ENCODE data around the gene COX10.

Gene COX10

GRCh38 chr17:14203388-14203787 lies 134.1 kb downstream of the COX10 start:
- H3K36me3 ChIP-seq (replicated peaks) = no peaks in the 10 kb centered on the region
- H3K27me3 ChIP-seq (replicated peaks) = no peaks in the 10 kb centered on the region
- in situ Hi-C loops (cut with HindIII; ENCODE audit: low pct_ligation_motif_present, low sequenced_read_pairs) = no loop called here
- H3K4me3 ChIP-seq (ENCODE audit: low read depth, low read length) = no peak overlapping the region
- TF ChIP-seq, protein P1, sequence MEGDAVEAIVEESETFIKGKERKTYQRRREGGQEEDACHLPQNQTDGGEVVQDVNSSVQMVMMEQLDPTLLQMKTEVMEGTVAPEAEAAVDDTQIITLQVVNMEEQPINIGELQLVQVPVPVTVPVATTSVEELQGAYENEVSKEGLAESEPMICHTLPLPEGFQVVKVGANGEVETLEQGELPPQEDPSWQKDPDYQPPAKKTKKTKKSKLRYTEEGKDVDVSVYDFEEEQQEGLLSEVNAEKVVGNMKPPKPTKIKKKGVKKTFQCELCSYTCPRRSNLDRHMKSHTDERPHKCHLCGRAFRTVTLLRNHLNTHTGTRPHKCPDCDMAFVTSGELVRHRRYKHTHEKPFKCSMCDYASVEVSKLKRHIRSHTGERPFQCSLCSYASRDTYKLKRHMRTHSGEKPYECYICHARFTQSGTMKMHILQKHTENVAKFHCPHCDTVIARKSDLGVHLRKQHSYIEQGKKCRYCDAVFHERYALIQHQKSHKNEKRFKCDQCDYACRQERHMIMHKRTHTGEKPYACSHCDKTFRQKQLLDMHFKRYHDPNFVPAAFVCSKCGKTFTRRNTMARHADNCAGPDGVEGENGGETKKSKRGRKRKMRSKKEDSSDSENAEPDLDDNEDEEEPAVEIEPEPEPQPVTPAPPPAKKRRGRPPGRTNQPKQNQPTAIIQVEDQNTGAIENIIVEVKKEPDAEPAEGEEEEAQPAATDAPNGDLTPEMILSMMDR (IDR thresholded peaks at IDR 0.05; ENCODE audit: low read depth, low read length, missing control alignments) = peak; percentile 53
- no peak overlapping the region for H3K27ac ChIP-seq
- no peak for DNase-seq

DNA sequence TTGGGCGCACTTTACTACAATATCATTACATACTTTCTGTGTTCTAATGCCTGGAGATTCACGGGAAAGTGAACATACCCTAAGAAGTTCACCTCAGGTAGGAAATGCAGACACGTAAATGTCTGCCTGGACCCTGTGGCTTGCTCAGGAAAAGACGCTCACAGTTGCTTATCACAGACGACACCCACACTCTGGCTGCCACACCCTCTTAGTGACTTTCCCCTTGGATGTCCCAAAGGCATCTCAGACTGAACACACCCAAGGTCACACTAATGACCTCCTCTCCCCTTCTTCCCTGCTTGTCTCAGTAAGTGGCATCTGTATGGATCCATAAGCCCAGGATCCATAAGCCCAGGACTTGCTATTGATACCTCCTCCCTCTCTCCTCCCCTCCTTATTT lies 134.8 kb downstream of the COX10 start:
- no peak for DNase-seq
- TF ChIP-seq, protein P1 (IDR thresholded peaks at IDR 0.05; ENCODE audit: low read depth, low read length, missing control alignments) = no peak
- no peaks in the 10 kb centered on the region for H3K27me3 ChIP-seq (replicated peaks)
- H3K27ac ChIP-seq = no peak overlapping the region
- in situ Hi-C loops (cut with HindIII; ENCODE audit: low pct_ligation_motif_present, low sequenced_read_pairs) = no loop called here
- H3K4me3 ChIP-seq (ENCODE audit: low read depth, low read length) = no peak overlapping the region
- H3K36me3 ChIP-seq (replicated peaks) = no peaks in the 10 kb centered on the region

- H3K27ac ChIP-seq = no peak overlapping the region
- no peak for DNase-seq
- in situ Hi-C loops (cut with HindIII; ENCODE audit: low pct_ligation_motif_present, low sequenced_read_pairs) = no loop called here
- H3K4me3 ChIP-seq (ENCODE audit: low read depth, low read length) = no peak overlapping the region
- no peaks in the 10 kb centered on the region for H3K36me3 ChIP-seq (replicated peaks)
- H3K27me3 ChIP-seq (replicated peaks) = no peaks in the 10 kb centered on the region
- TF ChIP-seq, protein P1 (IDR thresholded peaks at IDR 0.05; ENCODE audit: low read depth, low read length, missing control alignments) = no peak
These were observed 135.2 kb downstream of the COX10 start for GRCh38 chr17:14204546-14204945.

GRCh38 chr17:14205380-14205779 lies 136.1 kb downstream of the COX10 start:
- TF ChIP-seq, protein P1 (IDR thresholded peaks at IDR 0.05; ENCODE audit: low read depth, low read length, missing control alignments) = no peak
- H3K36me3 ChIP-seq (replicated peaks) = no peaks in the 10 kb centered on the region
- no peaks in the 10 kb centered on the region for H3K27me3 ChIP-seq (replicated peaks)
- H3K27ac ChIP-seq = no peak overlapping the region
- no peak overlapping the region for H3K4me3 ChIP-seq (ENCODE audit: low read depth, low read length)
- no peak for DNase-seq
- in situ Hi-C loops (cut with HindIII; ENCODE audit: low pct_ligation_motif_present, low sequenced_read_pairs) = no loop called here

DNA sequence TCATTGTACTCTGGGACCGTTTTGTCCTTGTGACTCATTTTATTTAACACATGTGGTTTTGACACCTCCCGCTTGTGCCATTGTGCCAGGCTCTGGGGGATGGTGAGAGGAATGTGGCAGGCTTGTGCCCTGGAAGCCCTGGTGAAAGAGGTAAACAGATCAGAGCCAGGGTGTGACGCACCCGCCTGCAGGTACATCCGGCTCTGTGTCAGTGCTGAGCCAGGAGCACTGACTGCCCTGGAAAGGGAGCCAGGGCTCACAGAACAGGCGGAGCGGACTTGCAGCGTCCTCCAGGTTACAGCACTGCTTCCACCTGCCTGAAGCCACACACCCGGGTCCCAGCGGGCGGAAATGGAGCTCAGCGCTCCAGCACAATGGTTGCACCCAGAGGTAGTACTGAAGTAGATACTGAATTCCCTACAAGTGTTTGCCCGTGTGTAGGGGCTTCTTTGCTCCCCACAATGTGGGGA lies 136.7 kb downstream of the COX10 start:
- Histone ChIP-seq H3K4me3 (ENCODE audit: low read depth, low read length) (no peak overlapping the region), H3K27me3 (replicated peaks) (no peaks in the 10 kb centered on the region), H3K36me3 (replicated peaks) (no peaks in the 10 kb centered on the region), H3K27ac (no peak overlapping the region)
- no peak for DNase-seq
- in situ Hi-C loops (cut with HindIII; ENCODE audit: low pct_ligation_motif_present, low sequenced_read_pairs) = no loop called here
- TF ChIP-seq, protein P1 (IDR thresholded peaks at IDR 0.05; ENCODE audit: low read depth, low read length, missing control alignments) = no peak

- Histone ChIP-seq H3K27me3 (replicated peaks) (no peaks in the 10 kb centered on the region), H3K36me3 (replicated peaks) (no peaks in the 10 kb centered on the region), H3K27ac (no peak overlapping the region), H3K4me3 (ENCODE audit: low read depth, low read length) (no peak overlapping the region)
- in situ Hi-C loops (cut with HindIII; ENCODE audit: low pct_ligation_motif_present, low sequenced_read_pairs) = no loop called here
- TF ChIP-seq, protein P1 (IDR thresholded peaks at IDR 0.05; ENCODE audit: low read depth, low read length, missing control alignments) = no peak
- no peak for DNase-seq
These were observed 137.6 kb downstream of the COX10 start for GRCh38 chr17:14206891-14207290.
